GM06990 (cell line): ENCODE measurements around the gene CIB4.

ENCODE experiments used
- DNase-seq: peaks from one replicate; pipeline ENCODE4 v3.0.0-alpha.2; 2011; ENCODE audit not compliant: insufficient read length; ENCODE audit errors: extremely low read depth
- H3K27me3 ChIP-seq: replicated peaks from 2 replicates; pipeline ENCODE4 v1.6.0; 2011; ENCODE audit warnings: low read length; ENCODE audit not compliant: control insufficient read depth, insufficient read depth
- H3K36me3 ChIP-seq: 2 replicates; pipeline ENCODE4 v1.5.1; 2011; ENCODE audit warnings: low read length; ENCODE audit not compliant: control insufficient read depth, insufficient read depth
- H3K4me3 ChIP-seq: replicated peaks from 2 replicates; pipeline ENCODE4 v1.5.1; 2011; ENCODE audit warnings: low read depth, mild to moderate bottlenecking, control low read depth, low read length
- CTCF ChIP-seq: IDR thresholded peaks from 2 replicates; pipeline ENCODE4 v1.5.1; 2011; ENCODE audit warnings: low read length, control low read depth, mild to moderate bottlenecking, inconsistent platforms; ENCODE audit not compliant: insufficient read depth, poor library complexity, severe bottlenecking

The CIB4 gene

GRCh38 chr2:26590980-26591618 is 50.1 kb downstream of the CIB4 start:
- no peaks in the 10 kb centered on the region for H3K27me3 ChIP-seq
- no peaks in the 10 kb centered on the region for H3K36me3 ChIP-seq
- no peak for TF ChIP-seq CTCF
- DNase-seq: no peak
- no peak overlapping the region for H3K4me3 ChIP-seq

- DNase-seq: no peak
- Histone ChIP-seq H3K36me3 (no peaks in the 10 kb centered on the region), H3K4me3 (no peak overlapping the region), H3K27me3 (no peaks in the 10 kb centered on the region)
- TF ChIP-seq CTCF: no peak
Measured at GRCh38 chr2:26590508-26590907, 50.7 kb downstream of the CIB4 start.

- Histone ChIP-seq H3K36me3 (no peaks in the 10 kb centered on the region), H3K27me3 (no peaks in the 10 kb centered on the region; the same call in 1 of the 2 replicates), H3K4me3 (no peak overlapping the region)
- no peak for DNase-seq
- no peak for TF ChIP-seq CTCF
Measured at GRCh38 chr2:26588576-26588975, 52.6 kb downstream of the CIB4 start.

GRCh38 chr2:26587994-26588393 is 53.2 kb downstream of the CIB4 start:
- DNase-seq: no peak
- H3K4me3 ChIP-seq: no peak overlapping the region
- H3K27me3 ChIP-seq: no peaks in the 10 kb centered on the region; the same call in 1 of the 2 replicates
- no peaks in the 10 kb centered on the region for H3K36me3 ChIP-seq
- TF ChIP-seq CTCF: no peak

GRCh38 chr2:26585966-26586365 is 55.2 kb downstream of the CIB4 start:
- no peak for DNase-seq
- TF ChIP-seq CTCF: no peak
- H3K4me3 ChIP-seq: no peak overlapping the region
- no peaks in the 10 kb centered on the region for H3K36me3 ChIP-seq
- H3K27me3 ChIP-seq: no peaks in the 10 kb centered on the region; the same call in 1 of the 2 replicates

GRCh38 chr2:26585100-26585499 is 56.1 kb downstream of the CIB4 start:
- Histone ChIP-seq H3K36me3 (no peaks in the 10 kb centered on the region), H3K4me3 (no peak overlapping the region), H3K27me3 (no peaks in the 10 kb centered on the region; the same call in none of the 2 replicates)
- no peak for TF ChIP-seq CTCF
- no peak for DNase-seq
